Brain microvascular endothelial cell (primary cell): ENCODE data around the gene VGLL3.

Experiments used
- DNase-seq: peaks from one replicate; pipeline ENCODE4 v3.0.0-alpha.2; 2020
- H3K27ac ChIP-seq: fragments of 250-450 bp; sonication (Bioruptor Pico); 2 replicates; pipeline ENCODE4 v1.5.1; 2020; ENCODE audit warnings: mild to moderate bottlenecking, moderate library complexity
- H3K27me3 ChIP-seq: fragments of 250-450 bp; sonication (Bioruptor Pico); replicated peaks from 2 replicates; pipeline ENCODE4 v1.5.1; 2020; ENCODE audit warnings: mild to moderate bottlenecking
- H3K36me3 ChIP-seq: fragments of 250-450 bp; sonication (Bioruptor Pico); replicated peaks from 2 replicates; pipeline ENCODE4 v1.5.1; 2020; ENCODE audit warnings: mild to moderate bottlenecking
- H3K4me3 ChIP-seq: 2 replicates; pipeline ENCODE4 v1.5.1; 2011; ENCODE audit warnings: low read depth, mild to moderate bottlenecking, control low read depth, low read length, moderate library complexity
- in situ Hi-C: cut with HindIII; loops from 2 replicates; pipeline ENCODE4 v1.10.0; 2017; ENCODE audit warnings: low sequenced_read_pairs, low pct_ligation_motif_present
- TF ChIP-seq, protein P1 (sequence below): IDR thresholded peaks from 2 replicates; pipeline ENCODE4 v1.5.1; 2011; ENCODE audit warnings: low read depth, mild to moderate bottlenecking, moderate library complexity, low read length, control low read depth, inconsistent platforms; ENCODE audit errors: missing control alignments

The VGLL3 gene, protein sequence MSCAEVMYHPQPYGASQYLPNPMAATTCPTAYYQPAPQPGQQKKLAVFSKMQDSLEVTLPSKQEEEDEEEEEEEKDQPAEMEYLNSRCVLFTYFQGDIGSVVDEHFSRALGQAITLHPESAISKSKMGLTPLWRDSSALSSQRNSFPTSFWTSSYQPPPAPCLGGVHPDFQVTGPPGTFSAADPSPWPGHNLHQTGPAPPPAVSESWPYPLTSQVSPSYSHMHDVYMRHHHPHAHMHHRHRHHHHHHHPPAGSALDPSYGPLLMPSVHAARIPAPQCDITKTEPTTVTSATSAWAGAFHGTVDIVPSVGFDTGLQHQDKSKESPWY

DNA sequence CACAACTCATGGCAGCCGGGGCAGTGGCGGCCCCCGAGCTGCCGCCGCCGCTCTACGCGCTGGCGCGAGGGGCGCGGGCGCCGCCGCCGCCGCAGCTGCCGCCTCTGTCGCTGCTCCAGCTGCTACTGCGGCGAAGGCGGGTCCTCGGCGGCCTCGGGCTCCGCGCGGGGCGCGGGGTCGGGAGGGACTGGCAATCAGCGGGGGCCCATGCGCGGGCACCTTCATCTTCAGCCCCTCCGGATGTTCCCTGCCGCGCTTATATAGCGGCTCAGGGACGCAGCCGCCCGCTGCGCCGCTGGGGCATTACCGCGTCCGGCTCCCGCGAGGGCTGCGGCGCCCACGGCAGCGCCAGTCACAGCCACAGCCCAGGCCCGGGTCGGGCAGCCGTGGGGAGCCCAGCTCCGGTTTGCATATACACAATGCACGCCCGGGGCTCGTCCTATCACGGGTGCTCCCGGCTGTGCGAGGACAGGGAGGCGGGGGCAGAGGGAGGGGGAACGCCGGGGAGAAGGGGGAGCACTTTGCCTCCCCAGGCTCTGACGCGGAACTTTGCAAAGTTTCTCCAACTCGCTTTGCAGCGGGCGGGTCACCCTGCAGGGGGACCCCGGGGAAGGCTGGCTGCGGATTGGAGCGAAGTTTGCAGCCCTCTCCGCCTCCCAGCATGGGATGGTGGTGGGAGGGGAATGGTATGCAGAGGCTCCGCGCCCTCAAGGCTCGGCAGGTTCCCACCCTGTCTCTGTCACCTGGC, at the start of gene VGLL3:
Gene VGLL3, minus strand, starts transcription at position 416 of the 748 bp plus-strand sequence. Its CDS starts 406 bp downstream, at position 10.
- Histone ChIP-seq H3K27me3 (no peaks in the 10 kb centered on the region), H3K27ac (peak within 1 kb of the TSS; percentile 97), H3K36me3 (peaks cover 13% of the 10 kb centered on the region), H3K4me3 (peak within 1 kb of the TSS; percentile 91)
- TF ChIP-seq, protein P1, sequence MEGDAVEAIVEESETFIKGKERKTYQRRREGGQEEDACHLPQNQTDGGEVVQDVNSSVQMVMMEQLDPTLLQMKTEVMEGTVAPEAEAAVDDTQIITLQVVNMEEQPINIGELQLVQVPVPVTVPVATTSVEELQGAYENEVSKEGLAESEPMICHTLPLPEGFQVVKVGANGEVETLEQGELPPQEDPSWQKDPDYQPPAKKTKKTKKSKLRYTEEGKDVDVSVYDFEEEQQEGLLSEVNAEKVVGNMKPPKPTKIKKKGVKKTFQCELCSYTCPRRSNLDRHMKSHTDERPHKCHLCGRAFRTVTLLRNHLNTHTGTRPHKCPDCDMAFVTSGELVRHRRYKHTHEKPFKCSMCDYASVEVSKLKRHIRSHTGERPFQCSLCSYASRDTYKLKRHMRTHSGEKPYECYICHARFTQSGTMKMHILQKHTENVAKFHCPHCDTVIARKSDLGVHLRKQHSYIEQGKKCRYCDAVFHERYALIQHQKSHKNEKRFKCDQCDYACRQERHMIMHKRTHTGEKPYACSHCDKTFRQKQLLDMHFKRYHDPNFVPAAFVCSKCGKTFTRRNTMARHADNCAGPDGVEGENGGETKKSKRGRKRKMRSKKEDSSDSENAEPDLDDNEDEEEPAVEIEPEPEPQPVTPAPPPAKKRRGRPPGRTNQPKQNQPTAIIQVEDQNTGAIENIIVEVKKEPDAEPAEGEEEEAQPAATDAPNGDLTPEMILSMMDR = peak; percentile 62
- in situ Hi-C loops = no loop called here
- peak; percentile 95 for DNase-seq

DNA sequence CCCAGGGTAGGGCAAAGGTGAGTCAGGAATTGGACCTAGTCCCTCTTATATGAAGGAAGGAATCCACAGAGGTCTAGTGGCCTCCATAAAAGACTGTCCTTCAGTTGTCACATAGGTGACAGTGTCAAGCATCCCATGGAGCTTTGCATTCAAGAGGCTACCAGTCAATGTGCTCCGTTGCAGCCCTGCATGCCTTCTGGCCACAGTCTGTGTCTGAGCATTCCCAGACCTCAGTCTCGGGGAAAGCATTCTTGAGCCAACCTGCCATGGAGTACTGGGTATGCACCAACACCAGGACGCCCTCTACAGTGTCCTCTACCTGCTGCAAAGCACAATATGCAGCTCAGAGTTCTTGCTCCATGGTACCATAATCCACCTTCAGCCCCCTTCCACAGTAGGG, 46.7 kb upstream of the VGLL3 start:
- in situ Hi-C loops = no loop called here
- no peaks in the 10 kb centered on the region for H3K36me3 ChIP-seq
- TF ChIP-seq, protein P1 = no peak
- no peaks in the 10 kb centered on the region for H3K27me3 ChIP-seq
- no peak overlapping the region for H3K4me3 ChIP-seq
- no peak for DNase-seq
- H3K27ac ChIP-seq = no peak overlapping the region

DNA sequence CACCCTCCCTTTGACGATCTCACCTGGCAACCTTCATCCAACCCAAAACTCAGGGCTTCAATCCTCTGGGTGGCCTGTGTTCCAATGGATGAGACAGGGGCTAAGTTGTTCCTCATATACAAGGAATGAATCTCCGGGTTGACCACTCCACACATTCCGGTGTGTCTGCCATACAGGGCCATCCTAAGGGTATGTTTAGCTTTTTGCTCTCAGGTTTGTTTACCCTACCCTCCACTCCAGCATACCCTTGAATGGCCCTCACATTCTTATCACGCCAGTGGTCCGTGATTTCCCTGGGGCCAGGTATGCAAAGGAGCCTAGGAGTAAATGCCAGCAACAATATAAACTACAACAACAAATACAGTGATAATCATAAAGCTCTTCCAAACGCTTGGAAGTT, 45.7 kb upstream of the VGLL3 start:
- no peaks in the 10 kb centered on the region for H3K27me3 ChIP-seq
- TF ChIP-seq, protein P1 = no peak
- H3K4me3 ChIP-seq = no peak overlapping the region
- no peaks in the 10 kb centered on the region for H3K36me3 ChIP-seq
- DNase-seq = no peak
- in situ Hi-C loops = no loop called here
- H3K27ac ChIP-seq = no peak overlapping the region

DNA sequence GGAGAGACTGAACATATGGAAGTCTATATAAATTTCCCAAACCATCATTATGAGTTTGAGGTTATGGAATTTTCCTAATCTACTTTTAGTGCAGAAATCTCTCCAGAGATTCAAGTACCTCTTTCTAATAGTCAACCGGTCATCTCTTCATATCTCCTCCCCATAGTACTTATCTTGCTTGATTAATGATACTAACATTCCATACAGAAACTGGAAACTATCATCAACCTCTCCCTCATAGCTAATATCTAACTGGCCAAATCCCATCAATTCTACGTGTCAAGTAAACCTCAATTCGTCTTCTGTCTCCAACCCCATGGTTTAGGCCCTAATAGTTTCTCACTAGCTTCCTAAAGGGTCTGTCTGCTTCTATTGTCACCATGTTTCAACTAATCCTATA, 44.4 kb upstream of the VGLL3 start:
- in situ Hi-C loops = no loop called here
- TF ChIP-seq, protein P1 = no peak
- Histone ChIP-seq H3K4me3 (no peak overlapping the region), H3K36me3 (no peaks in the 10 kb centered on the region), H3K27me3 (no peaks in the 10 kb centered on the region), H3K27ac (no peak overlapping the region)
- DNase-seq = no peak

DNA sequence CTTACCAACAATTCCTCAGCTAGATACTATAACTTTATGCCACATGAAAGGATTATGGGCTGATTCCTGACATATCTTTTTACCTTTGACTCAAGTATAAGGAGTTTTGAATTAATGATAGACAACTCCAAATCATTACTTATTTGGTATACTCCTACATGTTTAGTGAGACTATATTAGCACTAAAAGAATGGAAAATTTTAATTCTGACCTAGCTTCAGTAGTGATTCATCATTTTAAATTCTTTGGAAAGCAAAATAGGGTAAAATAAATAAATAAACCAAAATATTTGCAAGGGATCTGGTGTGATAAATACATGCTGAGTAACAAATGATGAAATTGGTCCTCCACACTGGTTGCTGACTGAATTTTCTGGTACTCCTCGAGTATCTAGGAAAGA, 42.3 kb upstream of the VGLL3 start:
- in situ Hi-C loops = no loop called here
- DNase-seq = no peak

More for the DNA sequence above, 42.3 kb upstream of the VGLL3 start:
- Histone ChIP-seq H3K36me3 (no peaks in the 10 kb centered on the region), H3K27me3 (no peaks in the 10 kb centered on the region), H3K27ac (no peak overlapping the region), H3K4me3 (no peak overlapping the region)
- TF ChIP-seq, protein P1 = no peak
